GM21576 (cell line): ENCODE data around the gene TBX4.

Experiments
- ATAC-seq: cut with Tn5 transposase; IDR thresholded peaks from one replicate; pipeline ENCODE4 v1.9.1; 2021; ENCODE audit warnings: mild to moderate bottlenecking, moderate library complexity; ENCODE audit not compliant: unreplicated experiment

Gene TBX4

DNA sequence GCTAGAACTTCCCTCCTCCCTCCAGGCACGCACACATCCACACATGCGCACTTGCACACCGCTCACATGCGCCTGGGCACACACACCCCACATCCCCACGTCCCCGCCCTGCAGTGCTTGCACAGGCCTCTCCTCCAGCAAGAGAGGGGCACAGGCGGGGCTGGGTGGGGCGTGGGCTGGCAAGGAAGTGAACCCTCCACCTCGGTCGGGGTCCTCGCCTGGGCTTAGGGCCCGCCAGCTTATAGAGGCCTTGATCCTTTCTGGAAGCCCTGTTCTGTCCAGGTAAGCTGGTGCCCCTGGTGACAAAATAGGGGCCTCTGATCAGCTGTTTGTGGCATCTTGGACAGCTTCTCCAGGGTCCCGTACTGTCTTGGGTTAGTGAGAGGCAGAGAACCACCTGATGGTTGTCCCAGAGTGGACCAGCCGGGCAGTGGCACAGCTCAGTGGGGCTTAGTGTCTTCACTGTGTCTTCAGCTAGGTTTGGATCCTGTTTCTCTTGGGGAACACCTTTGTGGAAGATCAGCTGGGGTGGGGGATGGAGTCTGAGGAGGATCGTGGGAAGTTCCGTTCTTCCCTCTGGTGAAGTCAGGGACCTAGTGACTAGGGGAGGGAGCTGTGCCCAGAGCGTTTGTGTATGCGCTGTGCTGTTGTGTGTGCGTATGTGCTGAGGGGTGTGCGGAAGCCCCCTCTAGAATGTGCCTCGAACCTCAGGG is 12.1 kb downstream of the TBX4 start:
- no peak for ATAC-seq

DNA sequence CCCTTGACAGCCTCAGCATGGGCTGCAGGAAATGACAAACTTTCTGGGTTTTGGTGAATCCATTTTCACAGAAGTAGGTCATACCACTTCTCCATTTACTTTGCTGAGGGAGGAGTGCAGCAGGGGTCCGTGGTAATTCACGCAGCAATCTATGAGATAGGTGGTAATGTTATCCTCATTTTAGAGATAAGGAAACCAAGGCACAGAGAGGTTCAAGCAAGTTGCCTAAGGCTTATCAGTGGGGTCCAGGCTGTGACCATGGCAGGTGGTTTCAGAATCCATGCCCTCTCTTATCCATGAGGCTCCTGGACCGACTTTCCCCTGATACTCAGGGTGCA is 12.6 kb downstream of the TBX4 start:
- no peak for ATAC-seq

DNA sequence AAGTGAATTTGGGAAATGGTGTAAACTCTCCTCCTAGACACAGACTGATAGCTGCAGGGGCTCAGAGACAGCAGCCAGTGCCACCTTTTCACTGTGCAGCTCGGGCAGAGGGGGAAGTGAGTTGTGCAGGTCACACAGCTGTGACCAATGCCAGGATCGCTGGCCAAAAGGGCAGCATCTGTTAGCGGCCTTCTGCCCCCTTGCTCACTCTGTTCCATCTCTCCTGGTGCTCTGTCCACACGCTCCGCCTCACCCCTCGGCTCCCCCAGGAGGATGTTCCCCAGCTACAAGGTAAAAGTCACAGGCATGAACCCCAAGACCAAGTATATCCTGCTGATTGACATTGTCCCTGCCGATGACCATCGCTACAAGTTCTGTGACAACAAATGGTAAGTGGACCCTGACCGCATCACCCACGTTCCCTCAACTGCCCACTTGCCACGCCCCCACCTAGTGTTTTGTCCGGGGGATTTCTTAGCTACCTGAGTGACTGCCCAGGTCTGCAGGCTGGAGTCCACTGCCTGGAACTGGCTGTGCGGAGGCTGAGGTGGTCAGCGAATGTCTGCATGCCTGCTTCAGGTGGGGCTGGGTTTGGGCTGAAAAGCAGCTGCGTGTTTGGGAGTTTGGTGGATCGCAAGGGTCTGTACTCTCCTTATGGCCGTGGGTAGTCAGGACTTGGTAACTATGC is 13.5 kb downstream of the TBX4 start:
- ATAC-seq = no peak

DNA sequence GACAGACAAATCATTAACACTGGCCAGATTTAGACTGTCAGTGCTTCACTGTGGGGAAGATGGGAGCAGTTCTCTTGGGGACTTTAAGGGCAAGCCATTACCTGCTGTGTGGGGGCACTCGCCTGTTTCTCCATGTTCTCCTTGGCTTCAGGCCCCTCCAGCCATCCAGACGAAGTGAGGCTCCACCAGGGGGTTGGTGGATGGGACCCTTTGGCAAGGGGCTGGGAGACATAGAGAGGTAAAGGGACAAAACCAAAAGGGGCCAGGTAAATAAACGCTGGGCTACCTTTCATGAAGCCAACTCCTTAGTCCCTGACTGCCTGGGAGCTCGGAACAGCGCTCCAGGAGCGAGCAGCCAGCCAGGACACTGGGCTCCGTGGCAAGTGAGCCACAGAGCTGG is 14.0 kb downstream of the TBX4 start:
- no peak for ATAC-seq

DNA sequence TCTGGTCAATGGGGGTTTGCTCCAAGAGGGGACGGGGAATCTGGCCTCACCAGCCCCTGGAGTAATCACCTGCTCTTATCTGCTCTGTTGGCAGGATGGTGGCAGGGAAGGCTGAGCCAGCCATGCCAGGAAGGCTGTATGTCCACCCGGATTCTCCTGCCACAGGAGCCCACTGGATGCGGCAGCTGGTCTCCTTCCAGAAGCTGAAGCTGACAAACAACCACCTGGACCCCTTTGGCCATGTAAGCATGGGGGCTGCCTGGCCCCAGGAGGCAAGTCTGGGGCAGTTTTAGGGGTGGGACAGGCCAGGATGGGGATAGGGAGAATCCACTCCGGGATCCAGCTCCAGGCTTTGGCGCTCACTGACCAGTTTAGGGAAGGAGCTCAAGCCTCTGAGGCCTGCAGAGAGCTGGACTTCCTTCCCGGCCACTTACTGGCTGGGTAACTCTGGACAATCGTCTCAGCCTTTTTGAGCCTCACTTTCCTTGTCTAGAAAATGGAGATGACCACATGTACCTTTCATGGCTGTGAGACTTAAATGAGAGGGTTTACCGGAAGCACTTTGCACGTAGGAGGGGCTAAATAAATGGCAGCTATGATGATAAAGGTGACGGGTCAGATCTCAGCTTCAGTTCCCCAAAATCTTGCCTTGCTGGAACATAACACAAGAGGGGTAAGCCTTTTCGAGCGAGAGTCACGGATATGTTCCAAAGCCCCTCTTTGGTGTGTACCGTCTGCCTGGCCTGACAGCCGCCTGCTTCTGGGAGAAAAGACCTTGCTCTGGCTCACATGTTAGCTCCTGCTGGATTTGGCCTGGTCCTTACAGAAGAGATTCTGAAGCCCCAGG is 15.4 kb downstream of the TBX4 start:
- no peak for ATAC-seq

DNA sequence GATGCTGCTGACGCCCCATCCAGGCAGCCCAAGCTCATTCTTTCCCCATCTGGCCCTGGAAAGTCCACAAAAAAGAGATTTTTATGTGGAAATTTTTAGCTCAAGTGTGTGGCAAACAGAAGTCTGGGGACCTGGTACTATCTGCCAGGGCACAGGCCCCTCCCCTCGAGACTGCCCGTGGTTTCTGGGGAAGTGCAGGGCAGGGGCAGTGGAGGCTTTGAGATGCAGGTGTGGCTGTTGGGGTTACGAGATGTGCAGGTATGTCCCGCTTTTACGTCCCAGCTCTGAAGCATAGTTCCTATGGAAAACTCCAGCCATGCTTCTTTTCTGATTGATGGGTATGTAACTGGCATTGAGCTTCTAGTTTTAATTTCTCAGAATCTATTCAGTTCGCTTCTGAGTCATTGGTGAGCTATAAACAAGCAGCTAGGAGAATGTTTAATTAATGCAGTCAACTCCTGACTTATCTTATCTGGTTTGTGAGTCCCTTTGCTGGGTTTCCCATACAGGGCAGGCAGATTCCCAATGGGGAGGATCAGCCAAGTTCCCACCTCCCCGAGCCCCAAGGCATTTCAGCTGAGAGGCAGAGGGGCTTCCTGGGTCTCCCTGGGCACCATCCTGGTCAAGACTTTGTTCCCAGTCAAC is 16.2 kb downstream of the TBX4 start:
- no peak for ATAC-seq

DNA sequence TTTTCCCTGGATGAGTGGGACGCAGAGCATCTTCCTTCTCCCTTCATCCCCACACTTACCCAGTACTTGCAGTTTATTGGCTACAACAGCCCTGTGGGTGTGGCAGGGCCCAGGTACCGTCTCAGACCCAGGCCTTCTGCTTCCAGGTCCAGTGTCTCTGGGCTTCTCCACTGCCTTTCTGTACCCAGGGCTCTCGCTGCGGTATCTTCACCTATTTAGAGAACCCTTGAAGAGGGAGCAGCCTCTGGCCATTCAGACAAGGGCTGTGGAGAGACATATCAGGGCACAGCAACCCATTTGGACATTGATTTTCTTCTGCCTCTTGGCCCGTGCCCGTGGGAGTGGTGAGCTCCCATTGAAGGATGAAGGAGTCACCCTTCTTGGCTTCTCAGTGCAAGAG is 17.3 kb downstream of the TBX4 start:
- ATAC-seq = no peak

DNA sequence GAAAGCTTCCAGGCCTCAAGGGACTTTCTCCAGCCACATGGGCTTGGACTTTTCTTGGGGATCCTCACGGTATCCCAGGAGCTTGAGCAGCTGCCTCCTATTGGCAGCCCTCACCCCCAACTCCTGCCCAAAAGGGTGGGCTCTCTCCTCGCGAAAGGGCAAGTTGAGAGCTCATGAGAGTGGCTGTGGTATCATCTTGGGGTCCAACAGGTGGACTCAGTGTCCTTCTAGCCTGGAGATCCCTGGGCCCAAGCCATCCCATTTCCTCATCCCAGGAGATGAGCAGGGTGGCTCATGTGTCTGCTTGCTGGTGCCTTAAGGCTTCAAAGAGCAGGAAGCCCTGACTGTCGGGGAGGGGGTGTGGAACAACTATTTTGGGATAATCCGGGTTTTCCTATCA is 17.7 kb downstream of the TBX4 start:
- ATAC-seq = no peak

DNA sequence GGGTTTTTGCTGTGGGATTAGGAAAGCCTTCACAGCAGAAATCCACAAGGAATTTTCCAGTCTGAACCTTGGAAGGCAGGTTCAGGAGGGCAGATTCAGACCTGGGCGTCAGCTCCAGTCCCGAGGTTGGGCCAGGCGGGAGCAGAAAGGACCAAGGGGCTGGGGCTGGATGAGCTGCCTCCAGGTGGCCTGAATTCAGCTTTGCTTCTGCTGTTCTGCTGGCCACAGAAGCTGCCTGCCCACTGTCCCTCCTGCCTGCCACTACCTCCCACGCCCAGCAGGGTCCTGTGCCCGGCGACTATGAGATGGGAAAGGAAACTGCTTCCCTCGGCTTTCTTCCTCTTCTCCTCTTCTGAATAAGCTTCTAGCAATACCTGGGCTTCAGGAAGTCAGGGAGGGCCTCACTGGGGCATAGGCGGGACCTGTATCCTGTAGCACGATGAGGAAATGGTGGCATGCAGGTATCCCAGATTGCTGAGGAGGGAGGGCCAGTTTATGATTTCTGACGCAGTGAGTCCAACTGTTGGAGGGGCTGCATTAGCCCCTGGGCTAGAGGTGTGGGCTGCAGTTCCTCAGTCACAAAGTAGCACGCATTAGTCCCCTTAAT is 18.4 kb downstream of the TBX4 start:
- ATAC-seq = no peak

DNA sequence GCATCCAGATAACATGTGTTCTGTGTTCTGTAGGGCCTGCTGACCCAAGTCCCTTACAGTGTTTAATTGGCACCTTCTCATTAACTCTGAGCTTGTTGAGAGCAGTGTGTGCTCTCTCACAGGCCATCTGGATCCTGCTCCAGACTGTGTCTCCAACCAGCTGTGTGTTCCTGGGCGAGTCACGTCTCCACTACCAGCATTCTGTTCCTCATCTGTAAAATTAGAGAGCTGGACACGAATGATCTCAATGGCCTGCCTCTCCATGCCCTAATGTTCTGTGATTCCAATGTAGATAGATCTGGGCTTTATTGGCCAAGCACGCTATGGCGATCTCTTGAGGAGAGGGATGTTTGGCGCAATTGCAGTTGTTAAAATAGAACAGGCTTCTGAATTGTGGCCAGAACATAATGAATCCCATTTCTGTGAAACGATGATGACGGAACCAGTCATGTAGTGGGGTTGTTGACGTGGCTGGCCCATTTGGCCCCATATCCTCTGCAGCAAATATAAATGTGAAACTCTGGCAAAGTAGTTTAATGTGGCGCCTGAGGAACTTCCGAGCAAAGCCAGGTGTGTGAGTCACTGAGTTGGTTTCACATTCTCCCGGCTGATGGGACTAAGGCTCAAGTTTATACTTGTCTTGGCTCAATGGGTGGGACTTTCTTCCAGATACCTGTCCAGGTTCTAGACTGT is 22.2 kb downstream of the TBX4 start:
- no peak for ATAC-seq

DNA sequence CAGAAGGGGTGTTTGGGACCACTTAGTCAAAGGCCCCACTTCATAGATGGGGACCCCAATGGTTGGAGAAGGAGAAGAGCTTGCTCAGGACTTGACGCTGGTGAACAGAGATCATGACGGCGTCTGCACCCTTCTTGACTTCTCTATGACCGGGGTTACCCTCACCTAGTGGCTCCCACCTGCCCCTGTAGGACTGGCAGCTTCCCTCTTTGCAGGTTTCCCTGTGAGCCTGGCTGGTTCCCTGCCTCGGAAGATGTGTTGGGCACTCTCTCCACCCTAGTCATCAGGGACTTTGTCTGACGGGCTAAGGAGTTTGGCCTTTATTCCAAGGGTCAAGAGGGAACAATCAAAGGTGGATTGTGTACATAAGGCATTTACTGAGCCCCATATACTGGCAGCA is 22.7 kb downstream of the TBX4 start:
- ATAC-seq = no peak

DNA sequence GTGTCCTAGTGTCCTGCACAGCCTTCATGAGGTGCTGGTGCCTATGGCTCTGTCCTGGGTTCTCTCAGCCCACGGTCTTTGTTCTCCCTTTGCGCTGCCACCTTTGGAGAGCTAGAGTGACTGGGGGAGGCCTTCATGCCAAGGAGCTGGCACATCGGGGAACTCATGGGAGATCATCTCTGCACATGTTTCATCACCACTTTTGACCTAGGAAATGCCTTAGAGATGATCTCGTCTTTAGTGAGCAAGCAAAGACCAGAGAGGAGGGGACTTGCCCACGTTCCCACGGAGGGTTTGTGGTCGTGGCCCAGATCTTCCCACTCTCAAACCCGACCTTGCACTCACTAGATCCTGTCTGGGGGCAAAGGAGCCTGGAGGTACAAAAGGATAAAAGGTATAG is 23.5 kb downstream of the TBX4 start:
- no peak for ATAC-seq

DNA sequence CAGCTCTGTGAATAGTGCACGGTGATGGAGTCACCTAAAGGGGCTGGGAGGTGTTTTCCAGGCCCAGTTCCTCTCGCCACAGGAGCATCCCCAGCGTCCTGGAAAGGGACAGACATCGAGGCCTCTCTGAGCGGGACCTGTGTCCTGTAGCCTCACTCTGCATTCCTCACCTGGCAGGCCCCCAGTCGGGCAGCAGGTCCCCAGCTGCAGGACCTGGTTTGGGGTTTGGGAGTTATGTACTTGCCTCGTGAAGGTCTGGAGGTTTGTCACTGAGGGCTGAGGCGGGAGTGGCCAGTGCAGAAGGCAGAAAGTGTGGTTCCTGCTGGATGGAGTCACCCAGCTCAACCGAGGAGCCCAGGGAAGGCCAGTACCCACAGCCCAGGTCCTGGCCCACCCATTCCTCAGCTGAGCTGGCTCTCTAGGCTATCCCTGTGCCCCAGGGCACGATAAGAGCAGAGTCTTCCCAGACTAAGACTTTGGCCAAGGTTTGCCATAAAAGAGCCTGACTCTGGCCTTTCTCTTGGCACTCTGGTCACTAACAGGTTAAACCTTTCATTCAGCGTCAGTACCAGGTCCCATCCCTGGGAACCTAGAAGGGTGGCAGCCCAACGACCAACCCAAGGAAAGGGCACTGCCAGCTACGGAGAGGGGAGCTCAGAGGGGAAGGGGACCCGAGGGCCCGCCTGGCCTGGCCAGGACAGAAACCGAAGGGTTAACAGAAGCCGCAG is 24.4 kb downstream of the TBX4 start:
- ATAC-seq = no peak

DNA sequence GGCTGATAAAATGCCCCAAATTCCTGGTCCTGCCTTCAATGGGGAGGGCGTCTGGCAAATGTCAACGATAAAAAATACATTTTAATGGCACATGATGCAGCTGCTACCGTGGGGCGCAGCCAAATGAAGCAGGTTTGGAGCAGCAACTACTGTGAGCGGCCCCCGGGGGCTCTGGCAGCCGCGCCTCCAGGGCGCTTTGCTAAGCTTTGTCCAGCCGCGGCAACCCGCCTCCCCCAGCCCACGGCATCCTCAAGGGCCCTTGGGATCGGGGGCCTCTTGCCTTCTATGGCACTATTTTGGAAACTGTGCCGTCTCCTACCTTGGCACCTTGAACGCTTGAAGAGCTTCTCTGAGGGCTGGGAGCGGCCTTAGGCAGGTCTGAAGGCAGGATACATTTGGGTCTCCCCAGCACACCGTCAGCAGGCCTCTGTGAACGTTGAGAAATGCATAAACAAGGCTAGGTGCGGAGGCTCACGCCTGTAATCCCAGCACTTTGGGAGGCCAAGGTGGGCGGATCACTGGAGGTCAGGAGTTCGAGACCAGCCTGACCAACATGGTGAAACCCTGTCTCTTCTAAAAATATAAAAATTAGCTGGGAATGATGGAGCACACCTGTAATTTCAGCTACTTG is 25.1 kb downstream of the TBX4 start:
- ATAC-seq = no peak

DNA sequence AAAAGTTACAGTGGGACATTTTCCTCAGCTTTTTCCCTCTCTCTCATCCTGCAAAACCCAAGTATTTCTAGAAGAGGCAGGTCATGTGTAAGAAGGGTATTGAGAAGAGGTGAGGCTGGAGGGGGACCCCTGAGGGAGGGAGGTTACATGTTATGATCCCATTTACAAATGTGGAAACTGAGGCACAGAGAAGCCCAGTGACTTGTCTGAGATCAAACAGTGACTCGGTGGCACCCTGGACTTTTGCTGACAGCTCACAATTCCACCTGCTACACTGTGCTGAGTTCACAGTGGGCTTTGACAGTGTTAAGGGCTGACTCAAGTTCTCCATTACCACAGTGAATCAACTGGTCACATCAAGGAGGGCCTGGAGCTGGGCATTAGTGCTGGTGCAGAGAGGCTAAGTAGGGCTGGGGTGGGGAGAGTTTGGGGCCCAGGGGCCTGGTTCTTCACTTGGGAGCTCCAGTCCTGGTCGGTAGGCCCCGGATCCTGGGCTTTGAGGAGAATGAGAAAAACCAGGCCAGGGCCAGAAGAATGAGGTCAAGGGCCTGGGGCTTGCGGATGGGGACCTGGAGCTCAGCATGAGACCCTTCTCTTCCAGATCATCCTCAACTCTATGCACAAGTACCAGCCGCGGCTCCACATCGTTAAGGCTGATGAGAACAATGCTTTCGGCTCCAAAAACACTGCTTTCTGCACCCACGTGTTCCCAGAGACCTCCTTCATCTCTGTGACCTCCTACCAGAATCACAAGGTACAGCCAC is 26.0 kb downstream of the TBX4 start:
- no peak for ATAC-seq

DNA sequence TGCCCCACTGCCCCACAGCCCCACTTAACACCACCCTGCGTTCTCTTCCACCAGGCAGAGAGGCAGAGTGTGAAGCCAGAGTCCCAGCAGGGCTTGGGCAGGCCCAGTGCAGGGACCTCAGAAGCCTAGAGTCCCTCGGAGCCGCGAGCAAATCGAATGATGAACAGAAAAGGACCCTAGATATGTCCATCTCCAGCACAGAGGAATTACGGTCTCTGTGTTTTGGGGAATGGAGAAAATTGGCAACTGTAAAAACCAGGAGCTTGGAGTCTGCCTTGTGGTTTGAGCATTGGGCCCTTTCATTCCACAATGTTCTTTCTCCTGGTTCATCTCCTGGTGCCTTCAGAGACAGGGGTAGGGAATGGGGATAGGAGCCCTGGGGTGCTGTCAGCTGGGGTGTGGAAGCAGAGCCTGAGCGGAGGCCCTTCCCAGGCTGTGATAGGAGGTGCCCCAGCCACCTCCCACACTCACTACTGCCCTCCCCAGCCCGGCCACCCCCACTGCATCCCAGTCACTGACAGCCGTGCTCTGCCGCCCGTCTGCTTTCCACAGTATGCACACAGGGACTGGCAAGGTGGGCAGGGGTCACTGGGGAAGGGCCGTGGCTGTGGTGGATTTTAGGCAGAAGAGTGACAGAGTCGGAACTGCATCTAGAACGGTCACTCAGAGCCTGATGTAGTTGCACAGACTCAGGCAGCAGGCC is 26.7 kb downstream of the TBX4 start:
- no peak for ATAC-seq

DNA sequence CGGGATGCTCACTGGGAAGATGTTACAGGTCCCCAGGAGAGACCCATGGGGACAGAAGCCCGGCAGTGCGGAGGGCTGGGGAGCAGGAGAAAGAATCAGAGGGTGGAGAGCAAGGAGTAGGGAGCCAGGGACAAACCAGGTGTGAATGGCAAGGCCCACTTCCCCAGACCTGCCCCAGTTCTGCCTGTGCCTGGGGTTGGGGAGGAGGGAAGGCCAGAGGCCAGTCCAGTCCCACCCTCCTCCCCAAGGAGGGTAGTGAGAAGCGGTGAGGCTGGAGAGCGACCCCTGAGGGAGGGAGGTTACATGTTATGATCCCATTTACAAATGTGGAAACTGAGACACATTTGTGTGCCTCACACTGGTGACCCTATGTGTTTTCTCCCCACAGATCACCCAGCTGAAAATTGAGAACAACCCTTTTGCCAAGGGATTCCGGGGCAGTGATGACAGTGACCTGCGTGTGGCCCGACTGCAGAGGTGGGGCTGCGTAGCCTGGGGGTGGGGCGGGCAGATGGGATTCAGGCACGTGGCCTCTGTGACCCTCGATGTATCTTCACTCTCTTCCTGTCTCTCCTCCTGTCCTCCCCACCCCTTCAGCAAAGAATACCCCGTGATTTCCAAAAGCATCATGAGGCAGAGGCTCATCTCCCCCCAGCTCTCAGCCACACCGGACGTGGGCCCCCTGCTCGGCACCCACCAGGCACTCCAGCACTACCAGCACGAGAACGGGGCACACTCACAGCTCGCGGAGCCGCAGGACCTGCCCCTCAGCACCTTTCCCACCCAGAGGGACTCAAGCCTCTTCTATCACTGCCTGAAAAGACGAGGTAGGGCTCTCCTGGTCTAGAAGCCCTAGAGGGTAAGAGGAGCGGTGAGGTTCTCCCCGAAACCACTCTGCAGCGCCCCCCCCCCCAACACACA is 27.5 kb downstream of the TBX4 start:
- no peak for ATAC-seq
